Osteoblast (primary cell): ENCODE data around the gene SKAP1. TPM values are rescaled to one million over a fixed set of nuclear protein-coding genes. Genes with fewer than 3 reads are reported as not detected.

Experiments
- DNase-seq: peaks from one replicate; pipeline ENCODE4 v3.0.0; 2011; ENCODE audit warnings: low spot score, mixed read lengths; ENCODE audit not compliant: insufficient read length; ENCODE audit errors: missing footprints
- H2AFZ ChIP-seq: 2 replicates; pipeline ENCODE4 v1.6.0; 2011; ENCODE audit warnings: mild to moderate bottlenecking, low read length
- H3K27ac ChIP-seq: 2 replicates; pipeline ENCODE4 v1.5.1; 2011; ENCODE audit warnings: mild to moderate bottlenecking, low read depth, low read length, moderate library complexity
- H3K27me3 ChIP-seq: 2 replicates; pipeline ENCODE4 v1.6.0; 2012; ENCODE audit warnings: mild to moderate bottlenecking, control low read depth, inconsistent platforms, low read length, moderate library complexity; ENCODE audit not compliant: insufficient read depth
- H3K36me3 ChIP-seq: 2 replicates; pipeline ENCODE4 v1.5.1; 2011; ENCODE audit warnings: mild to moderate bottlenecking, low read length, control low read depth, moderate library complexity; ENCODE audit not compliant: insufficient read depth
- H3K4me1 ChIP-seq: 2 replicates; pipeline ENCODE4 v1.5.1; 2011; ENCODE audit warnings: mild to moderate bottlenecking, low read length, control low read depth, moderate library complexity; ENCODE audit not compliant: insufficient read depth
- H3K4me2 ChIP-seq: 2 replicates; pipeline ENCODE4 v1.6.0; 2011; ENCODE audit warnings: mild to moderate bottlenecking, low read length; ENCODE audit not compliant: insufficient read depth
- H3K4me3 ChIP-seq: fragments of 200-600 bp; sonication (generic); 3 replicates; pipeline ENCODE4 v1.5.1; 2012; ENCODE audit warnings: mild to moderate bottlenecking, low read length, inconsistent platforms; ENCODE audit not compliant: insufficient read depth
- H3K79me2 ChIP-seq: 2 replicates; pipeline ENCODE4 v1.6.0; 2012; ENCODE audit warnings: mild to moderate bottlenecking, low read length, control low read depth, inconsistent platforms; ENCODE audit not compliant: insufficient read depth
- H3K9me3 ChIP-seq: 2 replicates; pipeline ENCODE4 v1.5.1; 2011; ENCODE audit warnings: low read depth, low read length, control low read depth
- H4K20me1 ChIP-seq: 2 replicates; pipeline ENCODE4 v1.6.0; 2012; ENCODE audit warnings: mild to moderate bottlenecking, low read length, control low read depth; ENCODE audit not compliant: insufficient read depth
- total RNA-seq: library from RNA; depleted of rRNA; stranded (reverse); fragments of >200 nt; gene quantifications from 2 replicates; pipeline ENCODE4 v1.2.3, GENCODE V29; 2012
- TF ChIP-seq, protein P1 (sequence below): IDR thresholded peaks from 2 replicates; pipeline ENCODE4 v1.5.1; 2011; ENCODE audit warnings: mild to moderate bottlenecking, low read depth, low read length, moderate library complexity; ENCODE audit errors: extremely low read depth

Gene SKAP1
- total RNA-seq, 1 donor, result not detected

- TF ChIP-seq, protein P1, sequence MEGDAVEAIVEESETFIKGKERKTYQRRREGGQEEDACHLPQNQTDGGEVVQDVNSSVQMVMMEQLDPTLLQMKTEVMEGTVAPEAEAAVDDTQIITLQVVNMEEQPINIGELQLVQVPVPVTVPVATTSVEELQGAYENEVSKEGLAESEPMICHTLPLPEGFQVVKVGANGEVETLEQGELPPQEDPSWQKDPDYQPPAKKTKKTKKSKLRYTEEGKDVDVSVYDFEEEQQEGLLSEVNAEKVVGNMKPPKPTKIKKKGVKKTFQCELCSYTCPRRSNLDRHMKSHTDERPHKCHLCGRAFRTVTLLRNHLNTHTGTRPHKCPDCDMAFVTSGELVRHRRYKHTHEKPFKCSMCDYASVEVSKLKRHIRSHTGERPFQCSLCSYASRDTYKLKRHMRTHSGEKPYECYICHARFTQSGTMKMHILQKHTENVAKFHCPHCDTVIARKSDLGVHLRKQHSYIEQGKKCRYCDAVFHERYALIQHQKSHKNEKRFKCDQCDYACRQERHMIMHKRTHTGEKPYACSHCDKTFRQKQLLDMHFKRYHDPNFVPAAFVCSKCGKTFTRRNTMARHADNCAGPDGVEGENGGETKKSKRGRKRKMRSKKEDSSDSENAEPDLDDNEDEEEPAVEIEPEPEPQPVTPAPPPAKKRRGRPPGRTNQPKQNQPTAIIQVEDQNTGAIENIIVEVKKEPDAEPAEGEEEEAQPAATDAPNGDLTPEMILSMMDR, result no peak
- H3K9me3 ChIP-seq, result no peaks in the 10 kb centered on the region
These were observed 146.1 kb downstream of the SKAP1 start for GRCh38 chr17:48283907-48284306.

GRCh38 chr17:48283411-48283810, 146.6 kb downstream of the SKAP1 start:
- TF ChIP-seq, protein P1, result no peak
- H3K4me2 ChIP-seq, result no peak overlapping the region
- H4K20me1 ChIP-seq, result no peaks in the 10 kb centered on the region
- DNase-seq, result no peak
- peaks cover 58% of the 10 kb centered on the region for H3K27me3 ChIP-seq
- no peaks in the 10 kb centered on the region for H3K79me2 ChIP-seq
- H3K36me3 ChIP-seq, result no peaks in the 10 kb centered on the region
- H3K9me3 ChIP-seq, result no peaks in the 10 kb centered on the region
- H3K4me3 ChIP-seq, result no peak overlapping the region
- no peaks in the 10 kb centered on the region for H3K4me1 ChIP-seq
- H2AFZ ChIP-seq, result no peak overlapping the region
- no peak overlapping the region for H3K27ac ChIP-seq

More at GRCh38 chr17:48283907-48284306, 146.1 kb downstream of the SKAP1 start:
- no peak for DNase-seq
- Histone ChIP-seq H3K27me3 (peaks cover 55% of the 10 kb centered on the region), H3K27ac (no peak overlapping the region), H3K4me2 (no peak overlapping the region), H3K36me3 (no peaks in the 10 kb centered on the region), H3K79me2 (no peaks in the 10 kb centered on the region), H3K4me1 (no peaks in the 10 kb centered on the region), H4K20me1 (no peaks in the 10 kb centered on the region), H3K4me3 (no peak overlapping the region), H2AFZ (no peak overlapping the region)

DNA sequence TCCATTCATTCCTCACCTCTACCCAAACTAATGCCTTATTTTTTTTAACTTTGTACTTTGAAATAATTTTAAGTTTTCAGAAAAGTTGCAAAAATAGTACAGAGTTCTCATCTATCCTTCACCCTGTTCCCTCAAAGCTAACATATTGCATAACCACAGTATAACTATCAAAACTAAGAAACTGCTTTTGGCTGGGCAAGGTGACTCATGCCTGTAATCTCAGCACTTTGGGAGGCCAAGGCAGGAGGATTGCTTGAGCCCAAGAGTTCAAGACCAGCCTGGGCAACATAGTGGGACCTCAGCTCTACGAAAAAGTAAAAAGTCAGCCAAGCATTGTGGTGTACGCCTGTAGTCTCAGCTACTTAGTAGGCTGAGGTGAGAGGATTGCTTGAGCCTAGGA, 147.7 kb downstream of the SKAP1 start:
- H2AFZ ChIP-seq, result no peak overlapping the region
- H3K4me1 ChIP-seq, result no peaks in the 10 kb centered on the region
- no peak overlapping the region for H3K4me2 ChIP-seq
- no peaks in the 10 kb centered on the region for H3K36me3 ChIP-seq
- no peaks in the 10 kb centered on the region for H3K79me2 ChIP-seq
- H3K4me3 ChIP-seq, result no peak overlapping the region
- no peaks in the 10 kb centered on the region for H4K20me1 ChIP-seq
- no peak overlapping the region for H3K27ac ChIP-seq
- no peaks in the 10 kb centered on the region for H3K9me3 ChIP-seq
- H3K27me3 ChIP-seq, result peaks cover 56% of the 10 kb centered on the region
- DNase-seq, result no peak
- TF ChIP-seq, protein P1, result no peak

DNA sequence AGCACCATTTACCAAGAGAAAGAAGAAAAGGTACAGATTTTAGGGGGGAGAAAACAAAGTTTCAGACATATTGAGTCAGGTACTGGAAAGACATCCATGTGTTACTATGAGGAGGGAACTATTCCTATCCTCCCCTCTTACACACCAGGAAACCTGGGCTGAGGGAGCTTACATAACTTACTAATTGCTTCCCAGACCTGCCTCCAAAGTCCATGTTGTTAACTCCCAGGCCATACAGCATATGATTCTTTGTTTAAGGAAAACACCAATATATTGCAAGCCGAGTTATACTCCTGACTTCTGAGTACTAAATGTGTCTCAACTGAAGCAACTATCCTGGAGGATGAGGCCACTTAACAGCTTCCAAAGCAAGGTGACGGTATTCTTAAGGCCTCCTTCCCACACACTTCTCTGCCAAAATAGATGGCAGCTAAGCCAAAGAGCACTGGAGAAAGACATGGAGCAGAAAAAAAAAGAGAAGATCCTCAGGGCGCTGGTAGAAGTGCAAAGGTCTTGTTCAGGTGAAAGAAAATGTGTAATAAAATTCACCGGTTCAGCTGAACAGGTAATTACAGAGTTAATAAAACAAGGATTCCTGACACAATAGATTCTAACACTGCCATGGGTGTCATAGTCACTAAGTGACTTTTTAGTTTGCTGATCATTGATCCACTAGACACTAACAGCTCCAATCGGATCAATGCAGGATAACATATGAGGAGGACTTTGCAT, 151.1 kb downstream of the SKAP1 start:
- no peaks in the 10 kb centered on the region for H3K79me2 ChIP-seq
- H3K4me1 ChIP-seq, result no peaks in the 10 kb centered on the region
- H3K9me3 ChIP-seq, result no peaks in the 10 kb centered on the region
- no peak overlapping the region for H3K4me2 ChIP-seq
- H3K4me3 ChIP-seq, result no peak overlapping the region
- H4K20me1 ChIP-seq, result no peaks in the 10 kb centered on the region
- peaks cover 65% of the 10 kb centered on the region for H3K27me3 ChIP-seq
- TF ChIP-seq, protein P1, result no peak
- no peak overlapping the region for H2AFZ ChIP-seq
- H3K36me3 ChIP-seq, result no peaks in the 10 kb centered on the region
- no peak for DNase-seq
- H3K27ac ChIP-seq, result no peak overlapping the region
